ENCODE results near the gene CABP1.
"Not testable (repeated sequence)": the region's sequence is repeated elsewhere in the genome, so short reads cannot be mapped to it uniquely, and the experiment has no call there.

The CABP1 gene

DNA sequence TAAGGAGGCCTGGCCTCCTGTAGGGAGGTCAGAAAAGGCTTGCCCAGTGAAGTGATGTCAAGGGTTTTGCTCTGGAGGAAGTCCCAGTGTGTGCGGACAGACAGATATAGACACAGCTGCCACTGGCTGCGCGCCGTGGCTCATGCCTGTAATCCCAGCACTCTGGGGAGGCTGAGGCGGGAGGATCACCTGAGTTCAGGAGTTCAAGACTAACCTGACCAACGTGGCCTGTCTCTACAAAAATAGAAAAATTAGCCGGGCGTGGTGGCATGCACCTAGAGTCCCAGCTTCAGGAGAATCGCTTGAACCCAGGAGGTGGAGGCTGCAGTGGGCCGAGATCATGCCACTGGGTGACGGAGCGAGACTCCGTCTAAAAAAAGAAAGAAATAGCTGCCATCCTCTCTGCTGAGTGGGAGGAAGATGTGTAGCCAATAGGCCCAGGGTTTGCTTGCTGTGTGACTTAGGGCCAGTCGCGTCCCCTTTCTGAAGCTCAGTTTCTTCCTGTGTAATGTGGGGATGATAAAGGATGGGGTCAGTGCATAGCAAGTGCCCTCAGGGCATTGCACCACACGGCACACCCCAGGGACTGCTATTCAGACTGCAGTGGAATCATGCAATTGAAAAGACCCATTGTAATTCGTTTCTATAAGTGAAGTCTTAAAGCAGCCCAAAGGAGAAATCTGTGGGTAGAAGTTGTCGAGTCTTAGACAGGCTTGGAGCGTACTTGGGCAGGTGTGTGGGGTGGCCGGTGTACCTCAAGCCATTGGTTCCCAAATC, 27.9 kb downstream of the CABP1 start:
- no peak for TF ChIP-seq EZH2phosphoT487 (conservative IDR thresholded peaks at IDR 0.05; ENCODE audit: low read length)
- TF ChIP-seq, protein P1, sequence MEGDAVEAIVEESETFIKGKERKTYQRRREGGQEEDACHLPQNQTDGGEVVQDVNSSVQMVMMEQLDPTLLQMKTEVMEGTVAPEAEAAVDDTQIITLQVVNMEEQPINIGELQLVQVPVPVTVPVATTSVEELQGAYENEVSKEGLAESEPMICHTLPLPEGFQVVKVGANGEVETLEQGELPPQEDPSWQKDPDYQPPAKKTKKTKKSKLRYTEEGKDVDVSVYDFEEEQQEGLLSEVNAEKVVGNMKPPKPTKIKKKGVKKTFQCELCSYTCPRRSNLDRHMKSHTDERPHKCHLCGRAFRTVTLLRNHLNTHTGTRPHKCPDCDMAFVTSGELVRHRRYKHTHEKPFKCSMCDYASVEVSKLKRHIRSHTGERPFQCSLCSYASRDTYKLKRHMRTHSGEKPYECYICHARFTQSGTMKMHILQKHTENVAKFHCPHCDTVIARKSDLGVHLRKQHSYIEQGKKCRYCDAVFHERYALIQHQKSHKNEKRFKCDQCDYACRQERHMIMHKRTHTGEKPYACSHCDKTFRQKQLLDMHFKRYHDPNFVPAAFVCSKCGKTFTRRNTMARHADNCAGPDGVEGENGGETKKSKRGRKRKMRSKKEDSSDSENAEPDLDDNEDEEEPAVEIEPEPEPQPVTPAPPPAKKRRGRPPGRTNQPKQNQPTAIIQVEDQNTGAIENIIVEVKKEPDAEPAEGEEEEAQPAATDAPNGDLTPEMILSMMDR (IDR thresholded peaks at IDR 0.05; ENCODE audit: insufficient read depth, low read length, poor library complexity, severe bottlenecking): no peak
- Histone ChIP-seq H3K4me3 (ENCODE audit: insufficient read depth, low read length, poor library complexity, severe bottlenecking) (no peak overlapping the region), H3K9me2 (replicated peaks; ENCODE audit: insufficient read depth, low read length) (no peaks in the 10 kb centered on the region), H3K36me3 (ENCODE audit: low read length) (no peaks in the 10 kb centered on the region), H3F3A (ENCODE audit: insufficient read depth) (peaks cover 32% of the 10 kb centered on the region), H2AFZ (ENCODE audit: low read depth, low read length, severe bottlenecking) (no peak overlapping the region), H3K27ac (ENCODE audit: low read depth, low read length) (peak overlapping the region; percentile 98), H3K9ac (ENCODE audit: low read length) (peak overlapping the region; percentile 63), H3K79me2 (ENCODE audit: insufficient read depth, low read length) (no peaks in the 10 kb centered on the region), H3K9me3 (ENCODE audit: insufficient read depth, low read length) (no peaks in the 10 kb centered on the region), H3K27me3 (ENCODE audit: low read length) (no peaks in the 10 kb centered on the region), H4K20me1 (ENCODE audit: low read depth, low read length) (no peaks in the 10 kb centered on the region), H3K4me2 (ENCODE audit: low read depth, low read length, poor library complexity, severe bottlenecking) (peak overlapping the region; percentile 84)

- H3K9ac ChIP-seq (ENCODE audit: low read length): peak overlapping the region; percentile 63
- peak overlapping the region; percentile 98 for H3K27ac ChIP-seq (ENCODE audit: low read depth, low read length)
- no peaks in the 10 kb centered on the region for H3K9me2 ChIP-seq (replicated peaks; ENCODE audit: insufficient read depth, low read length)
- no peaks in the 10 kb centered on the region for H3K27me3 ChIP-seq (ENCODE audit: low read length)
- no peaks in the 10 kb centered on the region for H3K79me2 ChIP-seq (ENCODE audit: insufficient read depth, low read length)
- H3K9me3 ChIP-seq (ENCODE audit: insufficient read depth, low read length): no peaks in the 10 kb centered on the region
- no peaks in the 10 kb centered on the region for H3K36me3 ChIP-seq (ENCODE audit: low read length)
- peak overlapping the region; percentile 88 for H2AFZ ChIP-seq (ENCODE audit: low read depth, low read length, severe bottlenecking)
- H3F3A ChIP-seq (ENCODE audit: insufficient read depth): peaks cover 32% of the 10 kb centered on the region
- peak overlapping the region; percentile 84 for H3K4me2 ChIP-seq (ENCODE audit: low read depth, low read length, poor library complexity, severe bottlenecking)
- peak overlapping the region; percentile 39 for H3K4me3 ChIP-seq (ENCODE audit: insufficient read depth, low read length, poor library complexity, severe bottlenecking)
- no peaks in the 10 kb centered on the region for H4K20me1 ChIP-seq (ENCODE audit: low read depth, low read length)
- TF ChIP-seq EZH2phosphoT487 (conservative IDR thresholded peaks at IDR 0.05; ENCODE audit: low read length): no peak
- TF ChIP-seq, protein P1 (IDR thresholded peaks at IDR 0.05; ENCODE audit: insufficient read depth, low read length, poor library complexity, severe bottlenecking): no peak
Measured at GRCh38 chr12:120668868-120669840, 28.7 kb downstream of the CABP1 start.

DNA sequence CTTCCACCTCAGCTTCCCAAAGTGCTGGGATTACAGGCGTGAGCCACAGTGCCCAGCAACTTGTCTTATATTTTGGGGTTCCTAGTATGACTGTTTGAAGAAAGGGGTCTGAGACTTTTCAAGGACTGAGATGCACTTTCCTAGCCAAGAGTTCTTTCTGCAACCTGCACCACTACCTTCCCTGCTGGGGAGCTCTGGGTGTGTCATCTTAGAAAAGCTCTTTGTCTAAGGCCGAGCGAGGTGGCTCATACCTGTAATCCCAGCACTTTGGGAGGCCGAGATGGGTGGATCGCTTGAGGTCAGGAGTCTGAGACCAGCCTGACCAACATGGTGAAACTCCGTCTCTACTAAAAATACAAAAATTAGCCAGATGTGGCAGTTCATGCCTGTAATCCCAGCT, 29.8 kb downstream of the CABP1 start:
- Histone ChIP-seq H3K9ac (ENCODE audit: low read length) (peak overlapping the region; percentile 63), H3F3A (ENCODE audit: insufficient read depth) (peaks cover 32% of the 10 kb centered on the region), H3K27ac (ENCODE audit: low read depth, low read length) (peak overlapping the region; percentile 98), H2AFZ (ENCODE audit: low read depth, low read length, severe bottlenecking) (peak overlapping the region; percentile 88), H3K4me3 (ENCODE audit: insufficient read depth, low read length, poor library complexity, severe bottlenecking) (peak overlapping the region; percentile 37), H3K4me2 (ENCODE audit: low read depth, low read length, poor library complexity, severe bottlenecking) (peak overlapping the region; percentile 84)
- not testable (repeated sequence) for H3K9me2 ChIP-seq (replicated peaks; ENCODE audit: insufficient read depth, low read length); H3K27me3 ChIP-seq (ENCODE audit: low read length); H3K36me3 ChIP-seq (ENCODE audit: low read length); H4K20me1 ChIP-seq (ENCODE audit: low read depth, low read length); H3K9me3 ChIP-seq (ENCODE audit: insufficient read depth, low read length); H3K79me2 ChIP-seq (ENCODE audit: insufficient read depth, low read length)

Data from SU-DHL-6 (cell line).